UCSD-AML1 (cell line): ENCODE data around the gene TNFAIP8L3.

Experiments
- DNase-seq: peaks from one replicate; lab custom pipeline; 2025; ENCODE audit not compliant: unreplicated experiment; lab: John Stamatoyannopoulos, UW

TNFAIP8L3 gene

GRCh38 chr15:51090753-51091152, 4.0 kb downstream of the TNFAIP8L3 start:
- DNase-seq, result no peak

GRCh38 chr15:51089699-51090453, 4.8 kb downstream of the TNFAIP8L3 start:
- DNase-seq, result no peak

- no peak for DNase-seq
Observed at GRCh38 chr15:51089041-51089440, 5.7 kb downstream of the TNFAIP8L3 start.

- DNase-seq, result no peak
Observed at GRCh38 chr15:51088585-51088984, 6.1 kb downstream of the TNFAIP8L3 start.

- no peak for DNase-seq
Observed at GRCh38 chr15:51087513-51087912, 7.2 kb downstream of the TNFAIP8L3 start.

- DNase-seq, result no peak
Observed at GRCh38 chr15:51086409-51086808, 8.3 kb downstream of the TNFAIP8L3 start.

- no peak for DNase-seq
Observed at GRCh38 chr15:51085764-51086163, 8.9 kb downstream of the TNFAIP8L3 start.

GRCh38 chr15:51083641-51084166, 11.0 kb downstream of the TNFAIP8L3 start:
- no peak for DNase-seq

GRCh38 chr15:51082246-51082645, 12.5 kb downstream of the TNFAIP8L3 start:
- no peak for DNase-seq

GRCh38 chr15:51080286-51080685, 14.4 kb downstream of the TNFAIP8L3 start:
- no peak for DNase-seq

GRCh38 chr15:51079226-51079625, 15.5 kb downstream of the TNFAIP8L3 start:
- DNase-seq, result no peak

GRCh38 chr15:51077221-51078153, 17.2 kb downstream of the TNFAIP8L3 start:
- peak; percentile 72 for DNase-seq

- DNase-seq, result no peak
Observed at GRCh38 chr15:51076524-51077220, 18.0 kb downstream of the TNFAIP8L3 start.

- DNase-seq, result peak; percentile 19
Observed at GRCh38 chr15:51075826-51076523, 18.7 kb downstream of the TNFAIP8L3 start.

- DNase-seq, result no peak
Observed at GRCh38 chr15:51075364-51075763, 19.3 kb downstream of the TNFAIP8L3 start.

GRCh38 chr15:51074926-51075325, 19.8 kb downstream of the TNFAIP8L3 start:
- no peak for DNase-seq

GRCh38 chr15:51071578-51071977, 23.1 kb downstream of the TNFAIP8L3 start:
- DNase-seq, result no peak

GRCh38 chr15:51069983-51070382, 24.7 kb downstream of the TNFAIP8L3 start:
- DNase-seq, result no peak

- no peak for DNase-seq
Observed at GRCh38 chr15:51067510-51067909, 27.2 kb downstream of the TNFAIP8L3 start.

GRCh38 chr15:51065781-51066180, 28.9 kb downstream of the TNFAIP8L3 start:
- no peak for DNase-seq

- no peak for DNase-seq
Observed at GRCh38 chr15:51065261-51065660, 29.4 kb downstream of the TNFAIP8L3 start.
